ENCODE data around the gene KLHL12. TPM values are rescaled to one million over a fixed set of nuclear protein-coding genes. Genes with fewer than 3 reads are reported as not detected.

The KLHL12 gene
- total RNA-seq, 1 donor from 2014 or later: 24.0 TPM

- peak; percentile 77 for TF ChIP-seq CTCF (IDR thresholded peaks at IDR 0.05)
- no peaks in the 10 kb centered on the region for H3K27me3 Mint-ChIP-seq (ENCODE audit: low read depth)
- H3K36me3 Mint-ChIP-seq (ENCODE audit: low read depth): no peaks in the 10 kb centered on the region
- H3K27ac Mint-ChIP-seq (ENCODE audit: unreplicated experiment): no peak overlapping the region
- H3K4me3 Mint-ChIP-seq (ENCODE audit: unreplicated experiment): no peak overlapping the region
- no peak for DNase-seq (ENCODE audit: low spot score)
- no peaks in the 10 kb centered on the region for H3K9me3 Mint-ChIP-seq (ENCODE audit: low read depth)
- H3K4me1 Mint-ChIP-seq (ENCODE audit: low read depth): no peaks in the 10 kb centered on the region
Measured at GRCh38 chr1:202852163-202852904, 74.7 kb downstream of the KLHL12 start.

DNA sequence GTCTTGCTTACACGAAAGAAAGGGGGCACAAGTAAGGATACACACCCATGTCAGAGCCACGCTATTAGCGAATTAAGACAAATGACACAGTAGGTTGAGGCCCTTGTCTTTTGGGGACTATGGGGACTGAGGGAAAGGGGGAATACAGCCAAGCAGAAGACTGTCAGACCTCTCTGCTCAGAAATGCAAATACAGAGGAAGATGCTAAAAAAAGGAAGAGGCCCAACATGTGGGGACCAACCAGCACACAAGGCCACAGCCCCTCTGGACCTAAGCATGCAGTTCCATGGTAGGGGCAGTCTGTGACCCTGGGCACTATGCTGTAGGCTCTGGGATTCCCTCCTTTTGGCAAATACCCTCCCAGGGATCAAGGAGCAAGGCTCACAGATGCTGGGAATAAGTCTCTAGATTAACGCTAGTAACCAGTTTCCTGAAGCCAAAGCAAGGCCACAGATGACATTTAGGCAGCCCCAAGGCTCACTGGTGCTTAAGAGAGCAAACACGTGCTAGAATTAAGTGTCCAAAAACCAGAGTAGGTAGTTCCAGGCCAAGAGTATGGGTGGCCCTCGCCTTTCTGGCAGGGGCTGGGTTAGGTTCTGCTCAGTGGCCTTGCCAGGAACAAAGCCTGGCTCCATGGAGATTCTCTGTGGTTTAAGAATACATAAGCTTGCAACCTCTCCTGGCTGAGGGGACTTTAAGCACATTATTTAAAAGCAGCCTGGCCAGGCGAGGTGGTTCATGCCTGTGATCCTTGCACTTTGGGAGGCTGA, 76.3 kb downstream of the KLHL12 start:
- H3K27me3 Mint-ChIP-seq (ENCODE audit: low read depth): peaks cover 1% of the 10 kb centered on the region
- no peaks in the 10 kb centered on the region for H3K36me3 Mint-ChIP-seq (ENCODE audit: low read depth)
- no peak overlapping the region for H3K27ac Mint-ChIP-seq (ENCODE audit: unreplicated experiment)
- H3K4me3 Mint-ChIP-seq (ENCODE audit: unreplicated experiment): no peak overlapping the region
- no peaks in the 10 kb centered on the region for H3K4me1 Mint-ChIP-seq (ENCODE audit: low read depth)
- DNase-seq (ENCODE audit: low spot score): no peak
- H3K9me3 Mint-ChIP-seq (ENCODE audit: low read depth): no peaks in the 10 kb centered on the region
- no peak for TF ChIP-seq CTCF (IDR thresholded peaks at IDR 0.05)

DNA sequence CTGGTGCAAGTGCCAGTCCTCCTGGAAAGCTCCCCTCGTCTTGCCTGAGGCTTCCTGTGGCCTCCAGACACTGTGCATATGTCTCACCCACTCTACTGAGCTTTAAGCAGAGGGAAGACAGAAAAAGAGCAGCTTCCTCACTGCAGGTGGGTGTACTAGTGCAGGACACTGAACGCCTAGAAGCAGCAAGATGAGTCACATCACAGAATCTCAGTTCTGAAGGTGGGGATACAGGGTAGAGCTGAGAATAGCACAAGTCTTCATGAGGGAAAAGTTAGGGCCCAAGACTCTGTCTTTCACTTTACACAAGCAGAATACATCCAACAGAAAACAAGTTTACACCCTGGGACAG, 78.9 kb downstream of the KLHL12 start:
- no peak for TF ChIP-seq CTCF (IDR thresholded peaks at IDR 0.05)
- Mint-ChIP-seq H3K9me3 (ENCODE audit: low read depth) (no peaks in the 10 kb centered on the region), H3K27me3 (ENCODE audit: low read depth) (peaks cover 4% of the 10 kb centered on the region)

GRCh38 chr1:202844935-202845334, 82.1 kb downstream of the KLHL12 start:
- Mint-ChIP-seq H3K9me3 (ENCODE audit: low read depth) (no peaks in the 10 kb centered on the region), H3K27ac (ENCODE audit: unreplicated experiment) (no peak overlapping the region), H3K27me3 (ENCODE audit: low read depth) (peaks cover 4% of the 10 kb centered on the region), H3K4me1 (ENCODE audit: low read depth) (no peaks in the 10 kb centered on the region), H3K4me3 (ENCODE audit: unreplicated experiment) (no peak overlapping the region), H3K36me3 (ENCODE audit: low read depth) (no peaks in the 10 kb centered on the region)
- no peak for TF ChIP-seq CTCF (IDR thresholded peaks at IDR 0.05)
- no peak for DNase-seq (ENCODE audit: low spot score)

More for the DNA sequence above, 78.9 kb downstream of the KLHL12 start:
- no peaks in the 10 kb centered on the region for H3K36me3 Mint-ChIP-seq (ENCODE audit: low read depth)
- no peak overlapping the region for H3K4me3 Mint-ChIP-seq (ENCODE audit: unreplicated experiment)
- no peaks in the 10 kb centered on the region for H3K4me1 Mint-ChIP-seq (ENCODE audit: low read depth)
- DNase-seq (ENCODE audit: low spot score): no peak
- no peak overlapping the region for H3K27ac Mint-ChIP-seq (ENCODE audit: unreplicated experiment)

GRCh38 chr1:202844259-202844658, 82.8 kb downstream of the KLHL12 start:
- no peaks in the 10 kb centered on the region for H3K36me3 Mint-ChIP-seq (ENCODE audit: low read depth)
- no peak for DNase-seq (ENCODE audit: low spot score)
- no peaks in the 10 kb centered on the region for H3K9me3 Mint-ChIP-seq (ENCODE audit: low read depth)
- H3K27ac Mint-ChIP-seq (ENCODE audit: unreplicated experiment): no peak overlapping the region
- peaks cover 4% of the 10 kb centered on the region for H3K27me3 Mint-ChIP-seq (ENCODE audit: low read depth)
- H3K4me3 Mint-ChIP-seq (ENCODE audit: unreplicated experiment): no peak overlapping the region
- no peaks in the 10 kb centered on the region for H3K4me1 Mint-ChIP-seq (ENCODE audit: low read depth)
- TF ChIP-seq CTCF (IDR thresholded peaks at IDR 0.05): no peak
